Neural progenitor cell (in vitro differentiated cells): ENCODE data around the gene ADAM8.

Source experiments
- EZH2 ChIP-seq: fragments of 200-600 bp; sonication (generic); IDR thresholded peaks from 2 replicates; pipeline ENCODE4 v1.6.1; 2017; ENCODE audit warnings: antibody characterized with exemption, mild to moderate bottlenecking, moderate library complexity
- EZH2phosphoT487 ChIP-seq: fragments of 200-600 bp; sonication (generic); IDR thresholded peaks from 2 replicates; pipeline ENCODE4 v1.6.1; 2017; ENCODE audit warnings: antibody characterized with exemption
- TF ChIP-seq, protein P1 (sequence below): fragments of 200-600 bp; sonication (generic); IDR thresholded peaks from 2 replicates; pipeline ENCODE4 v1.5.1; 2017; ENCODE audit warnings: antibody characterized with exemption, mild to moderate bottlenecking

DNA sequence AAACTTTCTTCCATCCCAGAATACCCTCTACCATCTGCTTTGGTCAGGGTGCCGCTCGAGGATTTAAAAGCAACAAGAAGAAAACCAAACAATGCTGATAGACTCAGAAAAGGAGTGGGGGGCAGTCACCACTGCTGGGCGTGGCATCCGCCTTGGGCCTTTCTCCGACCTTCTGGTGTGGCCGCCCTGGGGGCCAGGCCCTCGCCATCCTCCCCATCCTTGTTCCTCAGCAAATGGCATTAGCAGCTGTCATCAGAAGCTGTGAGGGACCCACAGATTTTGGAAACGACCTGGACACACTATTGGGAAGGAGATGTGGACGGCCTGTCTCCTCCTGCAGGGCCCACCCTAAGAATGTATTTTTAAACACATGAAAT, 36.1 kb upstream of the ADAM8 start:
- TF ChIP-seq, protein P1, sequence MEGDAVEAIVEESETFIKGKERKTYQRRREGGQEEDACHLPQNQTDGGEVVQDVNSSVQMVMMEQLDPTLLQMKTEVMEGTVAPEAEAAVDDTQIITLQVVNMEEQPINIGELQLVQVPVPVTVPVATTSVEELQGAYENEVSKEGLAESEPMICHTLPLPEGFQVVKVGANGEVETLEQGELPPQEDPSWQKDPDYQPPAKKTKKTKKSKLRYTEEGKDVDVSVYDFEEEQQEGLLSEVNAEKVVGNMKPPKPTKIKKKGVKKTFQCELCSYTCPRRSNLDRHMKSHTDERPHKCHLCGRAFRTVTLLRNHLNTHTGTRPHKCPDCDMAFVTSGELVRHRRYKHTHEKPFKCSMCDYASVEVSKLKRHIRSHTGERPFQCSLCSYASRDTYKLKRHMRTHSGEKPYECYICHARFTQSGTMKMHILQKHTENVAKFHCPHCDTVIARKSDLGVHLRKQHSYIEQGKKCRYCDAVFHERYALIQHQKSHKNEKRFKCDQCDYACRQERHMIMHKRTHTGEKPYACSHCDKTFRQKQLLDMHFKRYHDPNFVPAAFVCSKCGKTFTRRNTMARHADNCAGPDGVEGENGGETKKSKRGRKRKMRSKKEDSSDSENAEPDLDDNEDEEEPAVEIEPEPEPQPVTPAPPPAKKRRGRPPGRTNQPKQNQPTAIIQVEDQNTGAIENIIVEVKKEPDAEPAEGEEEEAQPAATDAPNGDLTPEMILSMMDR: no peak
- TF ChIP-seq EZH2phosphoT487 (no peak), EZH2 (no peak)
